ENCODE data around the gene NUP133.

The NUP133 gene

GRCh38 chr1:229431284-229432115 lies 76.6 kb downstream of the NUP133 start:
- H3K36me3 ChIP-seq (ENCODE audit: control insufficient read depth in 2 of 2, insufficient read depth in 1 of 2, low read length in 2 of 2): no peaks in the 10 kb centered on the region
- H3K9me3 ChIP-seq (ENCODE audit: control insufficient read depth, insufficient read depth, low read depth, low read length): no peaks in the 10 kb centered on the region
- ChIA-PET CTCF (interaction anchor here (0.6 to 0.8 kb wide), 3 partner anchors 11 to 261 kb away, joined by 4 read pairs; no protein-coding TSS in a partner anchor), POLR2A (interaction anchor here (1.0 kb wide), 1 partner anchor 21 kb away, joined by 3 read pairs; no protein-coding TSS in a partner anchor)
- no peak for TF ChIP-seq INSM2 (tag by site-specific recombination; IDR thresholded peaks at IDR 0.05)
- TF ChIP-seq ZNF701 (tag by site-specific recombination; IDR thresholded peaks at IDR 0.05): no peak
- no peak for TF ChIP-seq PRDM2 (tag by site-specific recombination; IDR thresholded peaks at IDR 0.05; ENCODE audit: borderline replicate concordance)
- TF ChIP-seq ZNF621 (tag by site-specific recombination; IDR thresholded peaks at IDR 0.05): no peak
- no peak for TF ChIP-seq ZNF704 (tag by site-specific recombination; IDR thresholded peaks at IDR 0.05)
- TF ChIP-seq ZNF518A (tag by site-specific recombination; conservative IDR thresholded peaks at IDR 0.05; ENCODE audit: low read depth): no peak
- no peak for TF ChIP-seq ZNF776 (tag by site-specific recombination; IDR thresholded peaks at IDR 0.05; ENCODE audit: borderline replicate concordance)
- no peak for TF ChIP-seq PRDM10 (tag by site-specific recombination; IDR thresholded peaks at IDR 0.05)
- TF ChIP-seq BCL11B (tag by site-specific recombination; IDR thresholded peaks at IDR 0.05; ENCODE audit: low read depth): no peak
- TF ChIP-seq ZNF544 (tag by site-specific recombination; IDR thresholded peaks at IDR 0.05): no peak
- no peak overlapping the region for H3K4me3 ChIP-seq (ENCODE audit: low read depth, low read length)
- no peaks in the 10 kb centered on the region for H3K4me1 ChIP-seq (ENCODE audit: control insufficient read depth, insufficient read depth, low read length)
- H3K27ac ChIP-seq (ENCODE audit: extremely low read depth, low read depth, low read length): no peak overlapping the region
